ENCODE data around the gene FMNL2.

GRCh38 chr2:152694161-152694661, 359.2 kb downstream of the FMNL2 start:
- TF ChIP-seq, protein P1, sequence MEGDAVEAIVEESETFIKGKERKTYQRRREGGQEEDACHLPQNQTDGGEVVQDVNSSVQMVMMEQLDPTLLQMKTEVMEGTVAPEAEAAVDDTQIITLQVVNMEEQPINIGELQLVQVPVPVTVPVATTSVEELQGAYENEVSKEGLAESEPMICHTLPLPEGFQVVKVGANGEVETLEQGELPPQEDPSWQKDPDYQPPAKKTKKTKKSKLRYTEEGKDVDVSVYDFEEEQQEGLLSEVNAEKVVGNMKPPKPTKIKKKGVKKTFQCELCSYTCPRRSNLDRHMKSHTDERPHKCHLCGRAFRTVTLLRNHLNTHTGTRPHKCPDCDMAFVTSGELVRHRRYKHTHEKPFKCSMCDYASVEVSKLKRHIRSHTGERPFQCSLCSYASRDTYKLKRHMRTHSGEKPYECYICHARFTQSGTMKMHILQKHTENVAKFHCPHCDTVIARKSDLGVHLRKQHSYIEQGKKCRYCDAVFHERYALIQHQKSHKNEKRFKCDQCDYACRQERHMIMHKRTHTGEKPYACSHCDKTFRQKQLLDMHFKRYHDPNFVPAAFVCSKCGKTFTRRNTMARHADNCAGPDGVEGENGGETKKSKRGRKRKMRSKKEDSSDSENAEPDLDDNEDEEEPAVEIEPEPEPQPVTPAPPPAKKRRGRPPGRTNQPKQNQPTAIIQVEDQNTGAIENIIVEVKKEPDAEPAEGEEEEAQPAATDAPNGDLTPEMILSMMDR (IDR thresholded peaks at IDR 0.05 in 4 of 5, conservative IDR thresholded peaks at IDR 0.05 in 1 of 5), result no peak
- TF ChIP-seq POLR2A (IDR thresholded peaks at IDR 0.05), result no peak

Data from gastrocnemius medialis (tissue), 4 donors.